ENCODE measurements around the gene MAPK4.

DNA sequence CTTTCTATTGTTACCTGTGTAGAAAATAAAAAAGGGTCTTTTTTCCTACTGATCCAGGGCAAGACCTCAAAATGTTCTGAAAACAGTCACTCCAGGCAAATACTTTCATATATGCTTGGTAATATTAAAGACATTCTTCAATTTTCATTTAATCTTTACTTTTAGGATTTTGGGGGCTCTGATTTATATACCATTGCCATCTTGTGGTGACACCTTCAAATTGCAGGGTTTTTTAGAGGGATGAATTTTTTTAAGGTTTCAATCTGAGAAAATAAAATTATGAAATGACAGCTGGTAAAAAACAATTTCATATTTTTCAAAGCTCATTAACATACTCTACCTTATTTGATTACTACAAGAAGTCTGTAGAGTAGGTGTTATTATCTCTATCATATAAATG, 26.8 kb downstream of the MAPK4 start:
- TF ChIP-seq, protein P1, sequence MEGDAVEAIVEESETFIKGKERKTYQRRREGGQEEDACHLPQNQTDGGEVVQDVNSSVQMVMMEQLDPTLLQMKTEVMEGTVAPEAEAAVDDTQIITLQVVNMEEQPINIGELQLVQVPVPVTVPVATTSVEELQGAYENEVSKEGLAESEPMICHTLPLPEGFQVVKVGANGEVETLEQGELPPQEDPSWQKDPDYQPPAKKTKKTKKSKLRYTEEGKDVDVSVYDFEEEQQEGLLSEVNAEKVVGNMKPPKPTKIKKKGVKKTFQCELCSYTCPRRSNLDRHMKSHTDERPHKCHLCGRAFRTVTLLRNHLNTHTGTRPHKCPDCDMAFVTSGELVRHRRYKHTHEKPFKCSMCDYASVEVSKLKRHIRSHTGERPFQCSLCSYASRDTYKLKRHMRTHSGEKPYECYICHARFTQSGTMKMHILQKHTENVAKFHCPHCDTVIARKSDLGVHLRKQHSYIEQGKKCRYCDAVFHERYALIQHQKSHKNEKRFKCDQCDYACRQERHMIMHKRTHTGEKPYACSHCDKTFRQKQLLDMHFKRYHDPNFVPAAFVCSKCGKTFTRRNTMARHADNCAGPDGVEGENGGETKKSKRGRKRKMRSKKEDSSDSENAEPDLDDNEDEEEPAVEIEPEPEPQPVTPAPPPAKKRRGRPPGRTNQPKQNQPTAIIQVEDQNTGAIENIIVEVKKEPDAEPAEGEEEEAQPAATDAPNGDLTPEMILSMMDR (conservative IDR thresholded peaks at IDR 0.05) = peak; percentile 69
- no peak for TF ChIP-seq ZFX (IDR thresholded peaks at IDR 0.05)

Data from C4-2B (cell line).